SK-N-SH (cell line): ENCODE data around the gene TMEM209. TPM values are rescaled to one million over a fixed set of nuclear protein-coding genes. Genes with fewer than 3 reads are reported as not detected.

ENCODE experiments used
- CTCF ChIA-PET: fragments of 300-600, 350-600 bp; formaldehyde crosslinking; extraction: SDS; loops from one replicate; lab custom pipeline; 2021; lab: Yijun Ruan, JAX
- POLR2A ChIA-PET: fragments of 350-600 bp; sonication (Branson Sonifier 250); formaldehyde crosslinking; extraction: SDS; loops from one replicate; lab custom pipeline; 2020; ENCODE audit warnings: antibody characterized with exemption, inconsistent platforms; lab: Yijun Ruan, JAX
- DNase-seq: peaks from one replicate; pipeline ENCODE4 v3.0.0; 2012
- H2AFZ ChIP-seq: fragments of 200-600 bp; sonication (generic); 2 replicates; pipeline ENCODE4 v1.8.1; 2016; ENCODE audit warnings: antibody characterized with exemption, mild to moderate bottlenecking, low read depth
- H3F3A ChIP-seq: fragments of 200-600 bp; sonication (generic); replicated peaks from 2 replicates; pipeline ENCODE3; 2016; ENCODE audit warnings: antibody characterized with exemption, mild to moderate bottlenecking; ENCODE audit not compliant: insufficient read depth
- H3K27ac ChIP-seq, 2 experiments: fragments of 200-500 bp in 1 of 2; fragments of 200-600 bp in 1 of 2; sonication (Bioruptor generic) in 1 of 2; sonication (generic), shearing (Covaris generic) in 1 of 2; 2 replicates each; pipeline versions ENCODE4 v1.5.1 to v1.6.1; 2014 to 2016; ENCODE audit warnings: low read depth in 2 of 2, inconsistent platforms in 1 of 2, low read length in 1 of 2, mild to moderate bottlenecking in 1 of 2, mixed read lengths in 1 of 2
- H3K27me3 ChIP-seq: fragments of 200-600 bp; sonication (generic), shearing (Covaris generic); 2 replicates; pipeline ENCODE4 v1.6.1; 2016; ENCODE audit warnings: mixed run types; ENCODE audit not compliant: insufficient read depth
- H3K36me3 ChIP-seq, 2 experiments: fragments of 200-500 bp in 1 of 2; fragments of 200-600 bp in 1 of 2; sonication (Bioruptor generic) in 1 of 2; sonication (generic) in 1 of 2; replicated peaks in 1 of 2; 2 replicates each; pipeline versions ENCODE3 to v1.5.1; 2014 to 2016; ENCODE audit warnings: low read length in 1 of 2, mild to moderate bottlenecking in 1 of 2; ENCODE audit not compliant: insufficient read depth in 2 of 2, control insufficient read depth in 1 of 2
- H3K4me1 ChIP-seq, 2 experiments: fragments of 200-500 bp in 1 of 2; fragments of 200-600 bp in 1 of 2; sonication (Bioruptor generic) in 1 of 2; sonication (generic), shearing (Covaris generic) in 1 of 2; 2 replicates each; pipeline versions ENCODE4 v1.5.1 to v1.6.1; 2014 to 2016; ENCODE audit warnings: low read depth in 1 of 2, low read length in 1 of 2, mixed run types in 1 of 2; ENCODE audit not compliant: insufficient read depth in 2 of 2, control insufficient read depth in 1 of 2
- H3K4me2 ChIP-seq: fragments of 200-600 bp; sonication (generic), shearing (Covaris generic); 2 replicates; pipeline ENCODE4 v1.6.1; 2017; ENCODE audit warnings: mixed run types
- H3K4me3 ChIP-seq, 2 experiments: fragments of 200-500 bp in 1 of 2; fragments of 200-600 bp in 1 of 2; sonication (Bioruptor generic) in 1 of 2; sonication (generic), shearing (Covaris generic) in 1 of 2; 2 replicates each; pipeline versions ENCODE4 v1.5.1 to v1.8.1; 2014 to 2016; ENCODE audit warnings: low read depth in 2 of 2, inconsistent platforms in 1 of 2, low read length in 1 of 2, mild to moderate bottlenecking in 1 of 2, mixed read lengths in 1 of 2, moderate library complexity in 1 of 2
- H3K79me2 ChIP-seq: fragments of 200-600 bp; sonication (generic); 2 replicates; pipeline ENCODE4 v1.8.1; 2017; ENCODE audit warnings: mild to moderate bottlenecking; ENCODE audit not compliant: insufficient read depth
- H3K9ac ChIP-seq: fragments of 200-600 bp; sonication (generic); 2 replicates; pipeline ENCODE4 v1.6.1; 2017; ENCODE audit warnings: mixed run types
- H3K9me2 ChIP-seq: fragments of 200-600 bp; sonication (generic); 2 replicates; pipeline ENCODE4 v1.6.1; 2017; ENCODE audit warnings: mixed run types
- H3K9me3 ChIP-seq: fragments of 200-600 bp; sonication (generic); 2 replicates; pipeline ENCODE4 v1.6.1; 2017; ENCODE audit warnings: mixed run types, mild to moderate bottlenecking, moderate library complexity
- H4K20me1 ChIP-seq: fragments of 200-600 bp; sonication (generic); 2 replicates; pipeline ENCODE4 v1.6.1; 2017; ENCODE audit warnings: mild to moderate bottlenecking, mixed run types; ENCODE audit not compliant: insufficient read depth
- CHD2 ChIP-seq: fragments of 150-350 bp; IDR thresholded peaks from 2 replicates; pipeline ENCODE4 v1.6.1; 2018; ENCODE audit warnings: low read length; ENCODE audit not compliant: partially characterized antibody
- ELF1 ChIP-seq: IDR thresholded peaks from 2 replicates; pipeline ENCODE4 v1.4.0; 2012
- FOSL2 ChIP-seq: IDR thresholded peaks from 2 replicates; pipeline ENCODE4 v1.4.0; 2012; ENCODE audit warnings: low read depth, mild to moderate bottlenecking, moderate library complexity, borderline replicate concordance
- FOXM1 ChIP-seq: IDR thresholded peaks from 2 replicates; pipeline ENCODE4 v1.4.0; 2012; ENCODE audit warnings: low read depth, mild to moderate bottlenecking
- MEF2A ChIP-seq: IDR thresholded peaks from 2 replicates; pipeline ENCODE4 v1.4.0; 2012; ENCODE audit warnings: low read depth, borderline replicate concordance
- POLR2AphosphoS5 ChIP-seq: IDR thresholded peaks from 2 replicates; pipeline ENCODE4 v1.6.1; 2012; ENCODE audit warnings: low read depth, low read length
- RFX5 ChIP-seq: IDR thresholded peaks from 2 replicates; pipeline ENCODE4 v1.6.1; 2012; ENCODE audit warnings: mild to moderate bottlenecking, improper control_type of control experiment, low read length
- SIN3A ChIP-seq: IDR thresholded peaks from 2 replicates; pipeline ENCODE4 v1.6.1; 2012; ENCODE audit warnings: low read depth, mild to moderate bottlenecking, low read length, moderate library complexity, borderline replicate concordance
- WGBS: methylation state at CpG from one replicate; pipeline ENCODE4 v1.1.6; 2017; ENCODE audit warnings: low lambda C conversion rate; 5-methylcytosine and 5-hydroxymethylcytosine counted together
- polyA plus RNA-seq, 3 experiments: library from polyadenylated mRNA; depleted of rRNA; stranded (reverse); fragments of >200 nt; gene quantifications; 2 replicates each; pipeline ENCODE4 v1.2.3, GENCODE V29; 2012
- TF ChIP-seq, protein P1 (sequence below): fragments of 150-350 bp; IDR thresholded peaks from 2 replicates; pipeline ENCODE4 v1.6.1; 2017; ENCODE audit warnings: antibody characterized with exemption, low read length, low read depth, borderline replicate concordance
- TF ChIP-seq, protein P2 (sequence below): IDR thresholded peaks from 2 replicates; pipeline ENCODE4 v1.6.1; 2012; ENCODE audit warnings: mild to moderate bottlenecking, low read depth, low read length, moderate library complexity

TMEM209 gene
- polyA plus RNA-seq, 1 of the 3 experiments (the other 2 are of a cell fraction): 14.9 TPM

DNA sequence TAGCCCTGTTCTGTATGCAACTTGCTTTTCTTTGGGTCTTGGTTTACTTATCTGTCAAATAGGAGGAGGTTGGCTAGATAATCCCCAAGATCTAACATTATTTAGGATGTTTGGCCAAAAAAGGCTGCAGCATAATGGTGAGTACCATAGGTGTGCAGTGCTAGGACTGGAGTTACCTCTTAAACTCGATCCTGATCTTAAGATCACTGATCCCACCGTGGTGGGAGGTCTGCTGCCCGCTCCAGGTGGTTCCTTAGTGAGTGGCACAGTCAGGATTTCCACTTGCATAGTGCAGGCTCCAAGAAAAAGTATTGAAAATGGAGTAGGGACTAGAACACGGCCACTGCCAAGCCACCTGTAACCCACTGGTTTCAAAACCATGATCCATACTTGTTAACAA is 68.0 kb downstream of the TMEM209 start:
- H3K9me2 ChIP-seq: no peaks in the 10 kb centered on the region
- no peak overlapping the region for H3K4me2 ChIP-seq
- POLR2A ChIA-PET: no interaction called here
- H3K4me3 ChIP-seq: no peak overlapping the region
- DNase-seq: no peak
- TF ChIP-seq, protein P1, sequence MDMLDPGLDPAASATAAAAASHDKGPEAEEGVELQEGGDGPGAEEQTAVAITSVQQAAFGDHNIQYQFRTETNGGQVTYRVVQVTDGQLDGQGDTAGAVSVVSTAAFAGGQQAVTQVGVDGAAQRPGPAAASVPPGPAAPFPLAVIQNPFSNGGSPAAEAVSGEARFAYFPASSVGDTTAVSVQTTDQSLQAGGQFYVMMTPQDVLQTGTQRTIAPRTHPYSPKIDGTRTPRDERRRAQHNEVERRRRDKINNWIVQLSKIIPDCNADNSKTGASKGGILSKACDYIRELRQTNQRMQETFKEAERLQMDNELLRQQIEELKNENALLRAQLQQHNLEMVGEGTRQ: no peak
- TF ChIP-seq FOXM1: no peak
- no peak for TF ChIP-seq RFX5
- TF ChIP-seq, all 33 proteins: peak for 0
- Histone ChIP-seq H3K4me1 (peaks cover 11% of the 10 kb centered on the region in 2 experiments; a peak in 1 of 4 replicates), H3F3A (no peaks in the 10 kb centered on the region), H3K9ac (no peak overlapping the region), H3K27me3 (no peaks in the 10 kb centered on the region), H3K36me3 (peaks cover 36 to 44% of the 10 kb centered on the region in 2 experiments), H3K27ac (no peak overlapping the region), H4K20me1 (no peaks in the 10 kb centered on the region), H2AFZ (no peak overlapping the region), H3K9me3 (no peaks in the 10 kb centered on the region), H3K79me2 (no peaks in the 10 kb centered on the region)
- CTCF ChIA-PET: interaction anchor here (1.5 kb wide), 1 partner anchor 17 kb away, joined by 4 read pairs; no protein-coding TSS in a partner anchor
- 95% methylated on average over 4 of the region's 4 CpGs for WGBS

DNA sequence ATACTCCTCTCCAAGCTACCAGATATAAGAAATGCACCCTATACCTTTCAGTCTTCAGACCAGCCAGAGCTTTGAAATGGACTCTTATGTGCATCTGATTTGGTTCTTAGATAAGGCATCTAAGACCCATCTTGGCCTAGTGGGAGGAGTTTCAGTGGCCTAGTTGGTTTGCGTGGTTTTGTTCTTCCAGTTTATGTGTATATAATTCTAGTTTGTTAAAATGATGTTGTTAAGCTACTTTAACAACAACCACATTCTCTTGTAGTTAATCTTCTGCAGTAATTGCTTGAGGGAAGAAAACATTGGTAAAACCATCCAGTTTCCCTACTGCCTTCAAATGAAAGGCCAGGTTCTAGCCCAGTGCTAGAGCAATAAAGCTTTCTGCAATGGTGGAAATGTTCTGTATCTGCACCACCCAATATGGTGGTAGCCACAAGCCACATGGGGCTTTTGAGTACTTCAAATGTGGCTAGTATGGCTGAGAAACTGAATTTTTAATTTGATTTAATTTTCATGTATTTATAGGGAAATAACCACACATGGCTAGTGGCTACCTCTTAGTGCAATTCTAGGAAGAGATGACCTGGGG is 68.5 kb downstream of the TMEM209 start:
- no peaks in the 10 kb centered on the region for H3K79me2 ChIP-seq
- no peak for TF ChIP-seq ELF1
- TF ChIP-seq, protein P2, sequence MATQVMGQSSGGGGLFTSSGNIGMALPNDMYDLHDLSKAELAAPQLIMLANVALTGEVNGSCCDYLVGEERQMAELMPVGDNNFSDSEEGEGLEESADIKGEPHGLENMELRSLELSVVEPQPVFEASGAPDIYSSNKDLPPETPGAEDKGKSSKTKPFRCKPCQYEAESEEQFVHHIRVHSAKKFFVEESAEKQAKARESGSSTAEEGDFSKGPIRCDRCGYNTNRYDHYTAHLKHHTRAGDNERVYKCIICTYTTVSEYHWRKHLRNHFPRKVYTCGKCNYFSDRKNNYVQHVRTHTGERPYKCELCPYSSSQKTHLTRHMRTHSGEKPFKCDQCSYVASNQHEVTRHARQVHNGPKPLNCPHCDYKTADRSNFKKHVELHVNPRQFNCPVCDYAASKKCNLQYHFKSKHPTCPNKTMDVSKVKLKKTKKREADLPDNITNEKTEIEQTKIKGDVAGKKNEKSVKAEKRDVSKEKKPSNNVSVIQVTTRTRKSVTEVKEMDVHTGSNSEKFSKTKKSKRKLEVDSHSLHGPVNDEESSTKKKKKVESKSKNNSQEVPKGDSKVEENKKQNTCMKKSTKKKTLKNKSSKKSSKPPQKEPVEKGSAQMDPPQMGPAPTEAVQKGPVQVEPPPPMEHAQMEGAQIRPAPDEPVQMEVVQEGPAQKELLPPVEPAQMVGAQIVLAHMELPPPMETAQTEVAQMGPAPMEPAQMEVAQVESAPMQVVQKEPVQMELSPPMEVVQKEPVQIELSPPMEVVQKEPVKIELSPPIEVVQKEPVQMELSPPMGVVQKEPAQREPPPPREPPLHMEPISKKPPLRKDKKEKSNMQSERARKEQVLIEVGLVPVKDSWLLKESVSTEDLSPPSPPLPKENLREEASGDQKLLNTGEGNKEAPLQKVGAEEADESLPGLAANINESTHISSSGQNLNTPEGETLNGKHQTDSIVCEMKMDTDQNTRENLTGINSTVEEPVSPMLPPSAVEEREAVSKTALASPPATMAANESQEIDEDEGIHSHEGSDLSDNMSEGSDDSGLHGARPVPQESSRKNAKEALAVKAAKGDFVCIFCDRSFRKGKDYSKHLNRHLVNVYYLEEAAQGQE: no peak
- no peak for TF ChIP-seq SIN3A
- TF ChIP-seq MEF2A: no peak
- no peak for TF ChIP-seq FOSL2
- TF ChIP-seq POLR2AphosphoS5: no peak
- TF ChIP-seq CHD2: no peak
- no peak overlapping the region for H3K9ac ChIP-seq
- H3F3A ChIP-seq: no peaks in the 10 kb centered on the region
- no peaks in the 10 kb centered on the region for H3K9me2 ChIP-seq
- H3K27me3 ChIP-seq: no peaks in the 10 kb centered on the region
- no peak overlapping the region for H2AFZ ChIP-seq
- H4K20me1 ChIP-seq: no peaks in the 10 kb centered on the region
- no peak overlapping the region for H3K4me2 ChIP-seq
- H3K4me1 ChIP-seq: peaks cover 11% of the 10 kb centered on the region in 2 experiments; a peak in 1 of 4 replicates
- H3K9me3 ChIP-seq: no peaks in the 10 kb centered on the region
- no peak overlapping the region for H3K27ac ChIP-seq
- DNase-seq: no peak
- 100% methylated on average over 1 of the region's 1 CpG for WGBS
- H3K36me3 ChIP-seq: peaks cover 42 to 49% of the 10 kb centered on the region in 2 experiments
- ChIA-PET CTCF (interaction anchor here (1.5 to 1.8 kb wide), 2 partner anchors 11 to 17 kb away, joined by 4 to 8 read pairs; no protein-coding TSS in a partner anchor), POLR2A (no interaction called here)
- no peak overlapping the region for H3K4me3 ChIP-seq
